ENCODE data around the gene FAM186B. TPM values are rescaled to one million over a fixed set of nuclear protein-coding genes. Genes with fewer than 3 reads are reported as not detected.
A peak's percentile ranks its signal among the peaks of the same experiment; 100 is the strongest.

The FAM186B gene
- total RNA-seq, 1 donor from 2014 or later = not detected

- Histone ChIP-seq H3K79me2 (ENCODE audit: low read depth) (no peaks in the 10 kb centered on the region), H4K20me1 (ENCODE audit: low read depth) (no peaks in the 10 kb centered on the region), H3K4me2 (no peak overlapping the region), H2AFZ (replicated peaks) (no peak overlapping the region), H3F3A (ENCODE audit: low read depth) (peaks cover 17% of the 10 kb centered on the region), H3K9me3 (ENCODE audit: low read depth) (no peaks in the 10 kb centered on the region), H3K27me3 (no peaks in the 10 kb centered on the region), H3K9ac (no peak overlapping the region), H3K4me3 (no peak overlapping the region), H3K4me1 (peaks cover 9% of the 10 kb centered on the region), H3K36me3 (no peaks in the 10 kb centered on the region), H3K27ac (no peak overlapping the region)
- Mint-ChIP-seq H3K4me1 (peaks cover 15% of the 10 kb centered on the region), H3K36me3 (peaks cover 9% of the 10 kb centered on the region), H3K4me3 (no peak overlapping the region), H3K27me3 (ENCODE audit: insufficient read depth, low read depth) (peaks cover 3% of the 10 kb centered on the region), H3K27ac (no peak overlapping the region), H3K9me3 (no peaks in the 10 kb centered on the region)
- no peak for DNase-seq (ENCODE audit: low spot score)
- TF ChIP-seq EZH2phosphoT487 (IDR thresholded peaks at IDR 0.05) (no peak), EZH2 (IDR thresholded peaks at IDR 0.05) (no peak), CTCF (IDR thresholded peaks at IDR 0.05) (no peak)
These were observed 29.6 kb upstream of the FAM186B start for GRCh38 chr12:49635036-49635435.

- Histone ChIP-seq H3K36me3 (no peaks in the 10 kb centered on the region), H3K27me3 (no peaks in the 10 kb centered on the region), H3F3A (ENCODE audit: low read depth) (peaks cover 11% of the 10 kb centered on the region), H3K27ac (no peak overlapping the region), H3K9ac (no peak overlapping the region), H3K9me3 (ENCODE audit: low read depth) (no peaks in the 10 kb centered on the region), H3K4me1 (peaks cover 9% of the 10 kb centered on the region), H3K4me2 (no peak overlapping the region), H3K79me2 (ENCODE audit: low read depth) (no peaks in the 10 kb centered on the region), H4K20me1 (ENCODE audit: low read depth) (no peaks in the 10 kb centered on the region), H2AFZ (replicated peaks) (no peak overlapping the region), H3K4me3 (no peak overlapping the region)
- no peak overlapping the region for H3K4me3 Mint-ChIP-seq
- peaks cover 15% of the 10 kb centered on the region for H3K4me1 Mint-ChIP-seq
- no peaks in the 10 kb centered on the region for H3K9me3 Mint-ChIP-seq
- DNase-seq (ENCODE audit: low spot score) = no peak
- peaks cover 5% of the 10 kb centered on the region for H3K27me3 Mint-ChIP-seq (ENCODE audit: insufficient read depth, low read depth)
- H3K27ac Mint-ChIP-seq = peak overlapping the region; percentile 61
- TF ChIP-seq CTCF (IDR thresholded peaks at IDR 0.05) = no peak
- no peak for TF ChIP-seq EZH2phosphoT487 (IDR thresholded peaks at IDR 0.05)
- no peak for TF ChIP-seq EZH2 (IDR thresholded peaks at IDR 0.05)
- peaks cover 8% of the 10 kb centered on the region for H3K36me3 Mint-ChIP-seq
These were observed 28.4 kb upstream of the FAM186B start for GRCh38 chr12:49633703-49634345.

- Histone ChIP-seq H3K4me2 (no peak overlapping the region), H3K36me3 (no peaks in the 10 kb centered on the region), H3K4me1 (peaks cover 9% of the 10 kb centered on the region), H3K9ac (no peak overlapping the region), H3K4me3 (no peak overlapping the region), H4K20me1 (ENCODE audit: low read depth) (no peaks in the 10 kb centered on the region), H3K9me3 (ENCODE audit: low read depth) (no peaks in the 10 kb centered on the region), H3K79me2 (ENCODE audit: low read depth) (no peaks in the 10 kb centered on the region), H3K27me3 (no peaks in the 10 kb centered on the region), H3K27ac (no peak overlapping the region), H2AFZ (replicated peaks) (no peak overlapping the region), H3F3A (ENCODE audit: low read depth) (peaks cover 11% of the 10 kb centered on the region)
- Mint-ChIP-seq H3K36me3 (peaks cover 8% of the 10 kb centered on the region), H3K4me3 (no peak overlapping the region), H3K4me1 (peaks cover 15% of the 10 kb centered on the region), H3K27me3 (ENCODE audit: insufficient read depth, low read depth) (peaks cover 5% of the 10 kb centered on the region), H3K9me3 (no peaks in the 10 kb centered on the region), H3K27ac (no peak overlapping the region)
- DNase-seq (ENCODE audit: low spot score) = no peak
- TF ChIP-seq CTCF (IDR thresholded peaks at IDR 0.05) = no peak
- no peak for TF ChIP-seq EZH2 (IDR thresholded peaks at IDR 0.05)
- TF ChIP-seq EZH2phosphoT487 (IDR thresholded peaks at IDR 0.05) = no peak
These were observed 27.7 kb upstream of the FAM186B start for GRCh38 chr12:49632986-49633702.
